Tibial nerve (tissue), 3 donors: ENCODE measurements around the gene MFRP.

Experiments
- CTCF ChIP-seq, 5 experiments: fragments of 200-600 bp in 3 of 5; fragments of 450-650 bp in 2 of 5; sonication (generic) in 3 of 5; IDR thresholded peaks; one replicate each; pipeline ENCODE4 v1.5.1; 2016 to 2019; ENCODE audit warnings: antibody characterized with exemption in 5 of 5, mild to moderate bottlenecking in 3 of 5, moderate library complexity in 2 of 5
- POLR2A ChIP-seq, 2 donors: fragments of 450-650 bp; IDR thresholded peaks; one replicate each; pipeline ENCODE4 v1.6.1; 2017; ENCODE audit warnings: antibody characterized with exemption in 2 of 2, mild to moderate bottlenecking in 2 of 2, moderate library complexity in 2 of 2

GRCh38 chr11:119299416-119299815 lies 47.1 kb downstream of the MFRP start:
- no peak for TF ChIP-seq CTCF (IDR thresholded peaks at IDR 0.05)
- TF ChIP-seq POLR2A (IDR thresholded peaks at IDR 0.05) = no peak
